Right lobe of liver (tissue), 6 donors: Measurements from ENCODE around the gene CNBP. TPM values are rescaled to one million over a fixed set of nuclear protein-coding genes. Genes with fewer than 3 reads are reported as not detected.
A peak's percentile ranks its signal among the peaks of the same experiment; 100 is the strongest.
"Not testable (repeated sequence)": the region's sequence is repeated elsewhere in the genome, so short reads cannot be mapped to it uniquely, and the experiment has no call there.

Experiments
- ATAC-seq, 4 donors: fragments of 200-7000 bp; cut with Tn5 transposase; one replicate each; pipeline ENCODE4 v1.9.1; 2020; ENCODE audit warnings: mild to moderate bottlenecking in 4 of 4, moderate library complexity in 4 of 4
- DNase-seq, 3 donors: peaks; one replicate each; pipeline ENCODE4 v3.0.0-alpha.2; 2020
- H3K27ac ChIP-seq, 3 donors: fragments of 200-600 bp; one replicate each; pipeline ENCODE4 v1.8.0; 2022
- H3K27me3 ChIP-seq, 2 donors: fragments of 200-600 bp; one replicate each; pipeline ENCODE4 v1.8.0; 2022
- H3K36me3 ChIP-seq, 4 donors: fragments of 200-600 bp; sonication (generic) in 1 of 4; one replicate each; pipeline versions ENCODE4 v1.5.1 to v1.8.0; 2017 to 2022; ENCODE audit warnings: control low read depth in 1 of 4
- H3K4me1 ChIP-seq, 4 donors: fragments of 200-600 bp; sonication (generic) in 1 of 4; one replicate each; pipeline versions ENCODE4 v1.5.1 to v1.8.0; 2017 to 2022; ENCODE audit warnings: control low read depth in 1 of 4
- H3K4me3 ChIP-seq, 3 donors: fragments of 200-600 bp; one replicate each; pipeline ENCODE4 v1.8.0; 2022
- H3K9me3 ChIP-seq, 4 donors: fragments of 200-600 bp; sonication (generic) in 1 of 4; one replicate each; pipeline versions ENCODE4 v1.5.1 to v1.8.0; 2017 to 2022; ENCODE audit warnings: control low read depth in 1 of 4
- CTCF ChIP-seq, 4 donors: fragments of 200-600 bp in 3 of 4; fragments of 450-650 bp in 1 of 4; IDR thresholded peaks; one replicate each; pipeline versions ENCODE4 v1.5.1 to v1.8.0; 2016 to 2022; ENCODE audit warnings: antibody characterized with exemption in 4 of 4, mild to moderate bottlenecking in 2 of 4
- POLR2A ChIP-seq: fragments of 450-650 bp; IDR thresholded peaks from one replicate; pipeline ENCODE4 v1.6.1; 2017; ENCODE audit warnings: antibody characterized with exemption, mild to moderate bottlenecking
- WGBS: methylation state at CpG from one replicate; pipeline ENCODE4 v1.1.6; 2018; ENCODE audit warnings: low coverage, low lambda C conversion rate; ENCODE audit not compliant: insufficient coverage; ENCODE audit errors: missing lambda C conversion rate; 5-methylcytosine and 5-hydroxymethylcytosine counted together
- intact Hi-C, 2 donors: fragments of 100-400 bp; cut with DNase I; formaldehyde crosslinking; loops; one replicate each; pipeline versions ENCODE4 v1.11.2 to v1.14.1; 2022
- total RNA-seq, 6 experiments: library from RNA; depleted of rRNA in 2 of 6; stranded (reverse); fragments of >200 nt in 2 of 6; fragmentation: NEBNext Ultra II Directional in 3 of 6; extraction: Animal tissue kit (Norgen Biotek cat#: 25700) in 3 of 6; gene quantifications; one replicate each; pipeline versions ENCODE4 v1.1.0 to v1.2.4, GENCODE V29; 2016 to 2023
- donor health status: DM: no; HTN: yes; CAD: no.
- donor health status: DM: no; HTN: no; CAD: no.
- donor health status: DM: no; HTN: no; CAD: no.
- donor health status: DM: no; HTN: yes; CAD: no.
- donor health status: DM: no; HTN: yes; CAD: no.

Gene CNBP
- total RNA-seq, 6 experiments from 2014 or later: 164 to 222 (median 215) TPM

- peak in 1 of 3 donors; percentile 55 for DNase-seq
Measured at GRCh38 chr3:129228891-129229585, 45.3 kb upstream of the CNBP start.

GRCh38 chr3:129226374-129226773 lies 42.7 kb upstream of the CNBP start:
- Histone ChIP-seq H3K4me3 (no peak overlapping the region), H3K36me3 (no peaks in the 10 kb centered on the region), H3K9me3 (no peaks in the 10 kb centered on the region), H3K27me3 (no peaks in the 10 kb centered on the region), H3K27ac (peak overlapping the region in 2 of 3 donors; percentile 37 to 82), H3K4me1 (peaks cover 0 to 36% (median 5%) of the 10 kb centered on the region in 4 donors)
- intact Hi-C loops: no loop called here
- ATAC-seq: peak; percentile 15 to 67 (median 32)
- TF ChIP-seq POLR2A: no peak
- no peak for TF ChIP-seq CTCF (IDR thresholded peaks at IDR 0.05)
- 50% methylated on average over 6 of the region's 6 CpGs for WGBS
- DNase-seq: peak; percentile 69 to 87 (median 72)

More at GRCh38 chr3:129228891-129229585, 45.3 kb upstream of the CNBP start:
- Histone ChIP-seq H3K27me3 (no peaks in the 10 kb centered on the region), H3K4me3 (no peak overlapping the region), H3K9me3 (no peaks in the 10 kb centered on the region), H3K36me3 (no peaks in the 10 kb centered on the region), H3K27ac (peak overlapping the region; percentile 26 to 65 (median 57)), H3K4me1 (peaks cover 0 to 31% (median 5%) of the 10 kb centered on the region in 4 donors)
- intact Hi-C loops: no loop called here
- 17% methylated on average over 1 of the region's 11 CpGs for WGBS
- TF ChIP-seq CTCF (IDR thresholded peaks at IDR 0.05): no peak
- TF ChIP-seq POLR2A: no peak
- peak in 1 of 4 donors; percentile 3 for ATAC-seq

DNA sequence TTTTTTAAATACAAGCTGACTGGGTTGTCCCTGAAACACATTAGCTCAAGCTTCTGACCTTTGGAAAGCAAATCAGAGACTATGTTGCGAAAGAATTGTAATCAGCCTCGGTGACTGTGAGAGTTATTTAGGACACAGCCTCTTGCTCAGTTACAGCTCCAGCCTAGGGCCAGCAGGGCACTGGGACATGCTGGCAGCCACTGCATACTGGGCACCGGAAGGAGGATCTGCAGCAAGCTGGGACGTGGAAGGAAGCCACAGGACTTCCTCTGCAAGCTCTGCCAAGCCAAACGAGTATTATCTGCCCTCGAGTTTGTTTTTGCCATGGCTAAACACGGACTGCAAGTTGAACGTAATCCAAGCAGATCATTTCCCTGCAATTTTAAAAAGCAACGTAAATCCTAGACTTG lies 41.3 kb upstream of the CNBP start:
- TF ChIP-seq POLR2A (peak; percentile 73), CTCF (IDR thresholded peaks at IDR 0.05) (no peak)
- H3K9me3 ChIP-seq: no peaks in the 10 kb centered on the region
- peaks cover 0 to 36% (median 5%) of the 10 kb centered on the region in 4 donors for H3K4me1 ChIP-seq
- DNase-seq (peak; percentile 90 to 97 (median 96)), ATAC-seq (peak; percentile 93 to 98 (median 96))
- H3K4me3 ChIP-seq: peak overlapping the region in 1 of 3 donors; percentile 6
- intact Hi-C loops: no loop called here
- peak overlapping the region; percentile 79 to 85 (median 82) for H3K27ac ChIP-seq
- 2% methylated on average over 9 of the region's 9 CpGs for WGBS
- H3K27me3 ChIP-seq: no peaks in the 10 kb centered on the region
- H3K36me3 ChIP-seq: no peaks in the 10 kb centered on the region

DNA sequence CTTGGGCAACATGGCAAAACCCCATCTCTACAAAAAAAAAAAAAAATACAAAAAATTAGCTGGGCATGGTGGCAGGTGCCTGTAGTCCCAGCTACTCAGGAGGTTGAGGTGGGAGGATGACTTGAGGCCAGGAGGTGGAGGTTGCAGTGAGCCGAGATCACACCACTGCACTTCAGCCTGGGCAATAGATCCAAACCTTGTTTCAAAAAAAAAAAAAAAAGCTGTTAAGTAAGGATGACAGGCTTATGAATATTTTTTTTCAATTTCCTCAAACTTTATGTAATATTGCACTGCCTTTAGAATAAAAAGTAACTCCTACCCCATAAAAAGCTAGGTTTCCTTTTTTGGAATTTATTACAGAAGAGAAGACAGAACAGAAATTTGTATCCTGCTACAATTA lies 40.7 kb upstream of the CNBP start:
- peak overlapping the region in 1 of 3 donors; percentile 6 for H3K4me3 ChIP-seq
- H3K4me1 ChIP-seq: peaks cover 0 to 34% (median 5%) of the 10 kb centered on the region in 4 donors
- H3K9me3 ChIP-seq, intact Hi-C loops, H3K36me3 ChIP-seq, DNase-seq, H3K27me3 ChIP-seq: not testable (repeated sequence)
- peak in 3 of 4 donors; percentile 6 to 16 (median 15) for ATAC-seq
- H3K27ac ChIP-seq: peak overlapping the region; percentile 79 to 85 (median 82)
- WGBS: 0% methylated on average over 1 of the region's 1 CpG

GRCh38 chr3:129218742-129219141 lies 35.0 kb upstream of the CNBP start:
- WGBS: no CpG with 5 or more reads among the region's 2 CpGs
- ATAC-seq (no peak), DNase-seq (no peak)
- TF ChIP-seq POLR2A: no peak
- TF ChIP-seq CTCF (IDR thresholded peaks at IDR 0.05): no peak
- H3K4me1 ChIP-seq: peaks cover 0 to 2% (median 0%) of the 10 kb centered on the region in 4 donors
- intact Hi-C loops: no loop called here
- H3K27me3 ChIP-seq: no peaks in the 10 kb centered on the region
- H3K9me3 ChIP-seq: no peaks in the 10 kb centered on the region
- no peak overlapping the region for H3K27ac ChIP-seq
- no peaks in the 10 kb centered on the region for H3K36me3 ChIP-seq
- no peak overlapping the region for H3K4me3 ChIP-seq
